Activated T-cell treated with anti-CD3 and anti-CD28 coated beads, Interleukin-2, amount 50 U/mL, for 72 hours (primary cell): ENCODE data around the gene ZNF407. TPM values are rescaled to one million over a fixed set of nuclear protein-coding genes. Genes with fewer than 3 reads are reported as not detected.

Source experiments
- ATAC-seq, 2 donors: fragments of 150-1000 bp; cut with Tn5 transposase; replicated peaks in 1 of 2; 2 replicates each; pipeline ENCODE4 v1.10.0; 2021; ENCODE audit warnings: moderate library complexity in 2 of 2, mild to moderate bottlenecking in 1 of 2
- DNase-seq, 2 donors: peaks; one replicate each; pipeline ENCODE4 v3.0.0; 2021 to 2022; ENCODE audit warnings: mixed read lengths in 1 of 2
- H3K27ac Mint-ChIP-seq: one replicate; pipeline ENCODE4 v1.8.0; 2022; ENCODE audit warnings: mild to moderate bottlenecking, moderate library complexity, mixed read lengths
- H3K27me3 Mint-ChIP-seq: one replicate; pipeline ENCODE4 v1.8.0; 2022; ENCODE audit warnings: low read depth, mixed read lengths
- H3K36me3 Mint-ChIP-seq, 2 donors: one replicate each; pipeline ENCODE4 v1.8.0; 2022; ENCODE audit warnings: mixed read lengths in 2 of 2, mild to moderate bottlenecking in 1 of 2; ENCODE audit not compliant: insufficient read depth in 2 of 2
- H3K4me1 Mint-ChIP-seq: one replicate; pipeline ENCODE4 v1.8.0; 2022; ENCODE audit warnings: low read depth, mixed read lengths
- H3K4me3 Mint-ChIP-seq, 2 donors: one replicate each; pipeline ENCODE4 v1.8.0; 2022; ENCODE audit warnings: mild to moderate bottlenecking in 2 of 2, mixed read lengths in 2 of 2, moderate library complexity in 2 of 2
- H3K9me3 Mint-ChIP-seq, 2 donors: one replicate each; pipeline ENCODE4 v1.8.0; 2022; ENCODE audit warnings: mixed read lengths in 2 of 2
- total RNA-seq, 2 donors: library from RNA; stranded (reverse); gene quantifications; one replicate each; pipeline ENCODE4 v1.2.3, GENCODE V29; 2022

The ZNF407 gene
- total RNA-seq, 2 donors from 2014 or later: 11.9 to 13.0 TPM

DNA sequence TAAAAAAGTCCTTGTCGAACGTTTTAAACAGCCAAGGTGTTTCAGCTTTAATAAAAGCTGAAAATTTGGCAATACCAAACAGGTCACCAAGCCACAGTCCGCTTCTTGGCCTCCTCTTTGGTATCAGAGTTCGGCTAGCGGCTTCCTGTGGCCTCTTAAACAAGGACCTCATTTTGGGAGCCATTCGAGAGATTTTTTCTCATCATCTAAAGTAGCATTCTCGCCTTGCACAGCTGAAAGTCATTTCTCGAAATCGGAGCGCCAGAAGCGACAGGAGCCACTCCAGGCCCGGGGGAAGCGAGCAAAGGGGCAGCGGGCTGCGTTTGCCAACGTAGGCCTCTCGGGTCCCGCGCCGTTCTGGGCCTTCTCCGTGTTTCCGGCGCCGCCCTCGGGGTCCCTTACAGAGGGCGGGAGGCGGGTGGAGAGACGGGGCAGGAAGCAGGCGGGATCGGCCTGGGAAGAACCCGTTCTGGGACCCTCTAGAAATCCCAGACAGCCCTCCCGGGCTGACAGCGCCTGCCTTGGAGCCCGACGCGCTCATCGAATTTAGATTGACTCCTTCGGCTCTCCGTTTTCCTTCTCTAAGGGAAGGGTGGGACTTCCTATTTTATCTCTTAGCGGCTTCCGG, 522 bp upstream of the ZNF407 start:
- Mint-ChIP-seq H3K4me3 (peak overlapping the region; percentile 96 to 97), H3K36me3 (peaks cover 19 to 23% of the 10 kb centered on the region in 2 donors), H3K27me3 (no peaks in the 10 kb centered on the region), H3K9me3 (peaks cover 2% of the 10 kb centered on the region in 2 donors), H3K27ac (peak overlapping the region; percentile 98), H3K4me1 (peaks cover 60% of the 10 kb centered on the region)
- DNase-seq (peak; percentile 74 to 77), ATAC-seq (peak; percentile 45 to 52)

DNA sequence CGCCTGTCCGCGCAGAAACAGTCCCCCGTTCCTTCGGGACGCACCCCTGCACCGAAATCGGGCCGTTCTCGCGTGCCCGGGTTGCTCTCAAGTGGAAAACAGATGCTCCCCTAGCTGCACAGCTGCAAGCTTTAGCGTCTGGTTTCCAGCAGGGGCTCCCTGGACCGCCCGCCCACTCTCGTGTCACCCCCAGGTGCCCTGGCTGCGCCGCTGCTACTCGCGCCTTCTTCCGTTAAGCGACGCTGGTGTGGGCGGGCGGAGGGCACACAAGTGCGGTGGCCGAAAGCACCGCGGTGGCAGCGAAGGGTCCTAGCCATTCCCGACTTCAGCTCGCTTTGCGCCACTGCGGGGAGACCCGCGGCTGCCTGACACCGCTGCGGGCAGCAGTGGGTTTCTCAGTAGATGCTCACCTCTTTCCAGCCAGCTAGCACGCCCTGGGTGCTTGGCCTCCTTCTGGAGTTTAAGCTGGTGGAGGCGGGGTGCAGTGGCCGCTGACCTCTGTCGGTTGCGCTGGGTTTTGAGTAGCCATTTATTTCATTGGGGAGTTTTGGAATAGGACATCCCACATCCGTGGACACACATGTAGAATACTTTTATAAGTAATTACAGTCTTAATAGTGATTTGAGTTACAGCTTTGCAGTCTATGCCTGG, 806 bp downstream of the ZNF407 start:
- Mint-ChIP-seq H3K4me3 (peak overlapping the region; percentile 96 to 97), H3K36me3 (peaks cover 16 to 21% of the 10 kb centered on the region in 2 donors), H3K27ac (peak overlapping the region; percentile 98), H3K27me3 (no peaks in the 10 kb centered on the region), H3K9me3 (peaks cover 2% of the 10 kb centered on the region in 2 donors), H3K4me1 (peaks cover 58% of the 10 kb centered on the region)
- ATAC-seq (peak; percentile 67 to 70), DNase-seq (peak; percentile 83 to 86)

DNA sequence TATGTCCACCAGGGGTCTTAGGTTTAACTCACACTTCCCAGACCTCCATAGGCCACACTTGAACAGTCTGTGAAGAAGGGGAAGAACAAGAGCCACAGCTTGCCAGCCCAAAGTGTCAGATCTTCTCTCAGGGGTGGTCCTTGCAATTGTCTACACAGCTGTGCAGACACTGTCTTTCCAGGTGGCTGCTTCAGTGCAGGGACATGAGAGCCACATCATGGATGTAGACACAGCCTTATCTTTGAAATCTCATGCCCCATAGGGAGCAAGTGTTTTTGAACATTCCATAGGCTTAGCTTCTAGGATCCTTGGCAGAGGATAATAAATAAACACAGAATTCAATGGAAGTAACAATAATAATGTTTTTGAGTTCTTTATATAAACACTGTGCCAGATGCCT, 6.7 kb downstream of the ZNF407 start:
- H3K4me3 Mint-ChIP-seq: no peak overlapping the region
- ATAC-seq (no peak), DNase-seq (no peak)
- no peaks in the 10 kb centered on the region for H3K27me3 Mint-ChIP-seq
- H3K9me3 Mint-ChIP-seq: no peaks in the 10 kb centered on the region
- H3K27ac Mint-ChIP-seq: no peak overlapping the region
- H3K36me3 Mint-ChIP-seq: peaks cover 4% of the 10 kb centered on the region in 2 donors
- peaks cover 45% of the 10 kb centered on the region for H3K4me1 Mint-ChIP-seq

DNA sequence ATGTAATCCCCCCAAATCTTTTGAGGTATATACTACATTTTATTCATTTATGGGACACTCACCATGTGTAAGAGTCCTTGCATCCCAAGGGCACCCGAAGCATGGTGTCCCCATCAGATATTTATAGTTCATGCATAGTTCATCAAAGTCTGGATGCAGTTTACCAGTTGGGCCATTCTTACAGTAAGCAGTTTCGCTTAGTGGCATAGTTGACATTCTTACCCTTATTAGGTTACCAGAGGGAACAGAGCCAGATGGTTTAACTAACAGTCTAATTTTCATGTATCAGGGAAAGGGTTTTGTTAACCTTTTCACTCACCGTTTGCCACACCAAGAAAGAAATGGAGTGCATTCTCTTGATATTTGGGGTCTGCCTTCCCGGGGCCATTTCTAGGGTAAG, 7.1 kb downstream of the ZNF407 start:
- H3K36me3 Mint-ChIP-seq: peaks cover 4% of the 10 kb centered on the region in 2 donors
- H3K27ac Mint-ChIP-seq: no peak overlapping the region
- ATAC-seq (no peak), DNase-seq (no peak)
- no peaks in the 10 kb centered on the region for H3K9me3 Mint-ChIP-seq
- no peak overlapping the region for H3K4me3 Mint-ChIP-seq
- no peaks in the 10 kb centered on the region for H3K27me3 Mint-ChIP-seq
- H3K4me1 Mint-ChIP-seq: peaks cover 41% of the 10 kb centered on the region

DNA sequence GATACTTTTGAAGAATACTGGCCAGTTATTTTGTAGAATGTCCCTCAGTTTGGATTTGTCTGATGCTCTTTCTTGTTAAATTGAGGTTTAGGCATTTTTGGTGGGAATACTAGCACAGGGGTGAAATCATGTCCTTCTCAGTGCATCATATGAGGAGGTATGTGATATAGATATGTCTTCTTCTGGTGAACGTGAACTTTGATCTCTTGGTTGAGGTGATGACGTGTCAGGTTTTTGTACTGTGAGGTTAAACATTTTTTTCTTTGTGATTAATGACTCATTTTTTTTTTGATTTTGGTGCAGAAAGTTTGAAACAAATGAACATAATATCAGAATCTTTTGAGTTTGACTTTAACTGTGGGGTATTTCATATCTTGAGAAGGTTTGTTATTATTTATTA, 11.0 kb downstream of the ZNF407 start:
- H3K36me3 Mint-ChIP-seq: no peaks in the 10 kb centered on the region
- ATAC-seq: no peak

DNA sequence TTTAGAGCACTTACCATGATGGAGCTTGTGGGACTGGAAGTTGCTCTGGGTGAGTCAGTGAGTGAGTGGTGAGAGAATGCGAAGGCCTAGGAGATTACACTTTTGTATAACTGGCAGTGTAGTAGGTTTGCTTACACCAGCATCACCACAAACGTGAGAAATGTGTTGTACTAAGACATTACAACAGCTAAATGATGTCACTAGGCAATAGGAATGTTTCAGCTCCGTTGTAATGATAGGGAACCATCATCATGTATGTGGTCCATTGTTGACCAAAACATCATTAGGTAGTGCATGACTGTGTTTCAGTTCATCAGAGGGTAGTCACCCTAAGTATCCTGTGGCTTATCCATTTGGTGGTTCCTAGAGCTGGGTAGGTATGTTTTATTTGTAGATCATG, 11.9 kb downstream of the ZNF407 start:
- ATAC-seq: peak; percentile 85 to 94
- H3K4me3 Mint-ChIP-seq: no peak overlapping the region
- peaks cover 35% of the 10 kb centered on the region for H3K4me1 Mint-ChIP-seq
- H3K36me3 Mint-ChIP-seq: no peaks in the 10 kb centered on the region
- no peaks in the 10 kb centered on the region for H3K9me3 Mint-ChIP-seq
- H3K27me3 Mint-ChIP-seq: no peaks in the 10 kb centered on the region
- no peak for DNase-seq
- no peak overlapping the region for H3K27ac Mint-ChIP-seq

More for the DNA sequence above, 11.0 kb downstream of the ZNF407 start:
- H3K4me1 Mint-ChIP-seq: peaks cover 44% of the 10 kb centered on the region
- no peaks in the 10 kb centered on the region for H3K9me3 Mint-ChIP-seq
- peak overlapping the region; percentile 55 for H3K27ac Mint-ChIP-seq
- H3K27me3 Mint-ChIP-seq: no peaks in the 10 kb centered on the region
- peak overlapping the region in 1 of 2 donors; percentile 50 for H3K4me3 Mint-ChIP-seq
- DNase-seq: no peak

DNA sequence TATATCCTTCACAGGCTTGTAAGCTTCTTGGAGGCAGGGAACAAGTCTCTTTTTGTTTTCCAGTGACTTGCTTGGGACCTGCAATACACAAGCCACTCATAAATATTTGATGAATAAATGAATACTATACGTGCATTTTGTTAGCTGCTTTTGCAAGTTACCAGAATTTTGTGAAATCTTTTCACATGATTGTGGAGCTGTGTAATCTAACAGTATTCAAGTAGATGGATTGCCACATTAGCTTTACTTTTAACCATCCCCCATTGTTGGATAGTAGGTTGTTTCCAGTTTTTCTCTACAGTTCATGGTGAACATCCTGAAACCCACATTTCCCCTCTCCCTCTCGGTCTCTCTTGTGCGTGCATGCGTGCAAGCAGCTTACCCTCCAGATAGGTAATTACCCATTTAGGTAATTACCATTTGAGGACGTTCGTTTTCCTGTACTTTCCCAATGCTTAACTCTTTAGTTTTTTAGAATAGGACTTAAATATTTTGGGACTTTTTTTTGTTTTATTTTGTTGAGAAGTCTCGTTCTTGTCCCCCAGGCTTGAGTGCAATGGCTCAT, 12.5 kb downstream of the ZNF407 start:
- no peak for ATAC-seq
- DNase-seq: no peak
- Mint-ChIP-seq H3K27me3 (no peaks in the 10 kb centered on the region), H3K27ac (no peak overlapping the region), H3K4me1 (peaks cover 35% of the 10 kb centered on the region), H3K4me3 (no peak overlapping the region), H3K36me3 (no peaks in the 10 kb centered on the region), H3K9me3 (no peaks in the 10 kb centered on the region)

DNA sequence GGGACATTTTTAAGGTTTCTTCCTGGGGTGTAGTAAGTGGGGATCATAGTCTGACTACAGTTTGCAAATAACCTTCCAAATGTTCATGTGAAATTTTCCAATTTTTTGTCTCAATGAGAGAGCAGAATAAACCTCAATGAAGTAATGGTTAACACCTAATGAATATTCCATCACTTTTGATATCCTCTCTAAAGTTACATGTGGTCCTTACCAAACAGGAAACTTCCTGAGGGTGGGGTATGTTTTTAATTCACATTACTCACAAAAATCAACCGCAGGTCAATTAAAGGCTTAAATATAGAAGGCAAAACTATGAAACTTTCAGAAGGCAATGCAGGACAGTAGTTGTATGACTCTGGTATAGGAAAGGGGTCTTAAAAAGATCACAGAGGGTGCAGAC, 13.2 kb downstream of the ZNF407 start:
- Mint-ChIP-seq H3K27ac (peak overlapping the region; percentile 18), H3K27me3 (no peaks in the 10 kb centered on the region)

DNA sequence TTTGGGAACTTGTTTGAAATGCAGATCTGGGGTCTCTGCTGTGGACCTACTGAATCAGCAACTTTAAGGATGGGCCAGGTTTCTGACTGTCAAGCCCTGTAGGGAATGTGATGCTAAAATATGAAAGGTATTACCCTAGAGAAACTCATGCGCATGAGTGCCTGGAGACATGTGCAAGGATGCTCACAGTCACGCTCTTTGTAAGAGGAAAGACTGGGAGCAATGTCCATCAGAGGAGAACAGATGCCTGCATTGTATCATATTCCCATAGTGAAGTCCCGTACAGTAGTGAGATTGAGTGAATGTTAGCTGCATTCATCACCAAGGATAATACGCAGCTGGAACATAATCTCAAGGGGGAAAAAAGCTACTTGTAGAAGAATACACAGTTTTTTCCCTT, 14.1 kb downstream of the ZNF407 start:
- Mint-ChIP-seq H3K9me3 (no peaks in the 10 kb centered on the region), H3K27me3 (no peaks in the 10 kb centered on the region), H3K27ac (no peak overlapping the region), H3K4me3 (no peak overlapping the region), H3K36me3 (no peaks in the 10 kb centered on the region), H3K4me1 (peaks cover 35% of the 10 kb centered on the region)
- ATAC-seq: no peak
- DNase-seq: no peak

More for the DNA sequence above, 13.2 kb downstream of the ZNF407 start:
- no peaks in the 10 kb centered on the region for H3K9me3 Mint-ChIP-seq
- DNase-seq (no peak), ATAC-seq (no peak)
- H3K4me3 Mint-ChIP-seq: no peak overlapping the region
- peaks cover 35% of the 10 kb centered on the region for H3K4me1 Mint-ChIP-seq
- no peaks in the 10 kb centered on the region for H3K36me3 Mint-ChIP-seq

DNA sequence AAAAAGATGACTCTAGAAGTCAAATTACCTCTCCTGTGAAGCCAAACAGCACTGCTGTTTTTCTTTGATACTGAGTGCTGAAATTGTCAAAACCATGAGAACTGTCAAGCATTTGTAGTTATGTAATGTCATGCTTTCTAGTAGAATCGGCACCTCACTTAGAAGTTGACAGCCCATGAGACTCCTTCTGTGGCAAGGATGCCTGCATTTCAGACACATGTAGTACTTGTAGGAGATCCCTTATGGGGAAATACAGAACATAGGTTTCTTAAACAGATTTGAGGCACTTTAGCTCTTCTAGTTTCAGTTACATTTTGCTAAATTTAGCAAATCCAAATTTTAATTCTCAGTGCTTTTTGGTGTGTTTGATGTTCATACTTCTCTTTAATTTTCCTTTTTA, 15.7 kb downstream of the ZNF407 start:
- Mint-ChIP-seq H3K4me3 (no peak overlapping the region), H3K4me1 (peaks cover 30% of the 10 kb centered on the region), H3K27ac (no peak overlapping the region), H3K9me3 (no peaks in the 10 kb centered on the region), H3K36me3 (no peaks in the 10 kb centered on the region), H3K27me3 (no peaks in the 10 kb centered on the region)
- ATAC-seq (no peak), DNase-seq (no peak)

DNA sequence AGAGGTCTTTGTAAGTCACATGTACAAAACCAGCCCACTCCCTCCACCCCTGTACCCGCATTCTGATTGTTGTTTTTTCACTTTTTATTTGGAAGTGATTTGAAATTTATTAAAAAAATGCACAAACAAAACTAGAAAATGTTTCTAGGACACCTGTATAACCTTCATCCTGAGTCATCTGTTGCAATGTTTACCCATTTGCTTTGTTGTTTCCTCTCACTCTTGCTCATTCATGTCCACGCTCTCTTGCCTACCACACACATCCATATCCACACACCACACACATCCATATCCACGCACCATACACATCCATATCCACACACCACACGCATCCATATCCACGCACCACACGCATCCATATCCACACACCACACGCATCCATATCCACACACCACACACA, 18.8 kb downstream of the ZNF407 start:
- ATAC-seq (no peak), DNase-seq (no peak)
- Mint-ChIP-seq H3K27ac (no peak overlapping the region), H3K4me3 (no peak overlapping the region), H3K4me1 (peaks cover 7% of the 10 kb centered on the region), H3K27me3 (no peaks in the 10 kb centered on the region), H3K9me3 (no peaks in the 10 kb centered on the region), H3K36me3 (no peaks in the 10 kb centered on the region)

DNA sequence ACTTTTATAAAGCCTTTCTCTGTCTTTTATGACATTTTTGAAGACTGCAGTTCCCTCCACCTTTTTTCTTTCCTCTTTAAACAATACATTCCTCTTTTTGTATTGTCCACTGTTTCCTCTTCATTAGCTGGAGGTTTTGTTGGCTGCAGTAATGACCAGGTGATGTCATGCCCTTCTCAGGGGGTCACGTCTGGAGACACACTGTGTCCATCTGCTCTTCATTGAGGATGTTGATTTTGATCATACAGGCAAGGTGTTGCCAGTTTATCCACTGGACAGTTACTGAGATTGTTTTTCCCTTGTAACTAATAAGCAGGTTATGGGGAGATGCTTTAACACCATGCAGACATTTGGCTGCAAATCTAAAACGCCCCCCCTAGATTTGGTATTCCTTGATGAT, 19.8 kb downstream of the ZNF407 start:
- H3K27me3 Mint-ChIP-seq: no peaks in the 10 kb centered on the region
- no peak overlapping the region for H3K4me3 Mint-ChIP-seq

DNA sequence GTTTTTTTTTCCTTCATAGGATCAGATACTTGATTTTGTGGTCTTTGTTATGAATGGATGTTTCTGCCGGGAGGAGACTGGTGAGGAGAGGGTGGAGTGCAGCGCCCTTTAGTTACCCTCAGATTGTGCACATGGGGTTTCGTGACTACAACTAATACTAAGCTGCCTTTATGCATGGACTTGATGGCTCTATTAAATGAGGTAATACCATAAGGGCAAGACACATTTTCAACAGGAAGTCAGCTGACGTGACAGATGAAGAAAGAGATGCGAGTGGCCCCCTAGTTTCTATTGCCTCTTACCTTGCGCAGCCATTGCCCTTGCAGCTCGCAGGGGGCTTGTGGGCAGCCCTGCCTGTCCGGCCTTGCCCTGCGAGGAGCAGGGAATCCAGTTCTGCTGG, 24.4 kb downstream of the ZNF407 start:
- Mint-ChIP-seq H3K4me3 (no peak overlapping the region), H3K27ac (no peak overlapping the region)
- ATAC-seq: no peak

More for the DNA sequence above, 19.8 kb downstream of the ZNF407 start:
- Mint-ChIP-seq H3K4me1 (peaks cover 5% of the 10 kb centered on the region), H3K9me3 (no peaks in the 10 kb centered on the region), H3K27ac (no peak overlapping the region), H3K36me3 (no peaks in the 10 kb centered on the region)
- ATAC-seq (no peak), DNase-seq (no peak)

More for the DNA sequence above, 24.4 kb downstream of the ZNF407 start:
- H3K27me3 Mint-ChIP-seq: no peaks in the 10 kb centered on the region
- H3K9me3 Mint-ChIP-seq: no peaks in the 10 kb centered on the region
- peaks cover 8% of the 10 kb centered on the region for H3K4me1 Mint-ChIP-seq
- no peak for DNase-seq
- no peaks in the 10 kb centered on the region for H3K36me3 Mint-ChIP-seq
